GM21367 (cell line): ENCODE results near the gene TAF6.

ENCODE experiments used
- ATAC-seq: cut with Tn5 transposase; IDR thresholded peaks from one replicate; pipeline ENCODE4 v1.9.1; 2021; ENCODE audit not compliant: unreplicated experiment

Gene TAF6

DNA sequence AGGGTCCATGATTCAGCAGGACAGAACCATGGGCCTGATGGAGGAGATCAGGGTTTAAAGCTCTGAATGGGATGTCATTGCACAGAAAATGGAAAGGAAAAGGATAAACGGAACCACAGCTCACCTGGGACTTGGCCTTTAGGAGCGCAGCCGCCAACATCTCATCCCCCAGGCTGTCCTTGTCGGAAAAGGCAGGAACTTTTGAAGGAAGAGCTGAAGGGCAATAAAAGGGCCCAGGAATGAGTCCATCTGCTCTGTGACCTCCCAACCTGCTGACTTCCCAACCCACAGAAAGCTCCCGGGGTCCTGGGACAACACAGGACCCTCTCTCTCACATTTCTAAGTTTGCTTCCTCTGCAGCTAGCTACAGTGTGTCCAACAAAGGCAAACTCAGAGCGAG lies 43.7 kb downstream of the TAF6 start:
- ATAC-seq: no peak

DNA sequence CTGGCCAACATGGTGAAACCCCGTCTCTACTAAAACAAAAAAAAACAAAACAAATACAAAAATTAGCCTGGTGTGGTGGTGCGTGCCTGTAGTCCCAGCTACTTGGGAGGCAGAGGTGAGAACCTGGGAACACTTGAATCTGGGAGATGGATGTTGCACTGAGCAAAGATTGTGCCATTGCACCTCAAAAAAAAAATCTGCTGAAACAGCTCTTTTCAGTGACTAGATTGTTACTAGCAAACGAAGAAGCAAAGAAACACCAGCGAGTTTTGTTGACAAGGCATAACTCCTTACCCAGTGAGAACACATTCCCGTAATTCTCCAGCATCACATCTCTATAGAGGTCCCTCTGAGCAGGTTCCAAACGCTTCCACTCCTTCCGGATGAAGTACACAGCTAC lies 44.3 kb downstream of the TAF6 start:
- ATAC-seq: no peak

- ATAC-seq: no peak
Measured at GRCh38 chr7:100072462-100072861, 46.7 kb downstream of the TAF6 start.

GRCh38 chr7:100071018-100071723 lies 48.0 kb downstream of the TAF6 start:
- ATAC-seq: no peak

DNA sequence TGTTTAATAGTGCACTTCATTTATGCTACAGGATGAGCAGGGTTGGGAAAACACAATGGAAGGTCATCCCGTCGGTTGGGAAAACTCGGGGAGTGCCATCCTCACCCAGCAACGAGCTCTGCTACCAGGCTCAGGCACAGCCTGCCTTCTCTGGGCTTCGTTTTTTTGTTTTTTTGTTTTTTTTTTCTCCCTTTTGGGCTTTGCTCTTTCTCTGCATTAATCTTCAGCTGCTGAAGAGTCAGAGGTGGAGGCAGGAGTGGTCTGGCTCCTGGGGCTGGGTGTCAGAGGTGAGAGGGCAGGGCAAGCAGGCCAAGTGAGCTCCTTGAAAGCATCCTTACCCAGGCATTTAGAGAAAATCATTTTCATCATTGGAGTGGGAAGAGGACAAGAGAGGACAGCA lies 49.2 kb downstream of the TAF6 start:
- no peak for ATAC-seq

- no peak for ATAC-seq
Measured at GRCh38 chr7:100066953-100067352, 52.2 kb downstream of the TAF6 start.

- no peak for ATAC-seq
Measured at GRCh38 chr7:100065452-100066186, 53.5 kb downstream of the TAF6 start.

- ATAC-seq: no peak
Measured at GRCh38 chr7:100064162-100064561, 55.0 kb downstream of the TAF6 start.

GRCh38 chr7:100063376-100063775 lies 55.8 kb downstream of the TAF6 start:
- no peak for ATAC-seq

DNA sequence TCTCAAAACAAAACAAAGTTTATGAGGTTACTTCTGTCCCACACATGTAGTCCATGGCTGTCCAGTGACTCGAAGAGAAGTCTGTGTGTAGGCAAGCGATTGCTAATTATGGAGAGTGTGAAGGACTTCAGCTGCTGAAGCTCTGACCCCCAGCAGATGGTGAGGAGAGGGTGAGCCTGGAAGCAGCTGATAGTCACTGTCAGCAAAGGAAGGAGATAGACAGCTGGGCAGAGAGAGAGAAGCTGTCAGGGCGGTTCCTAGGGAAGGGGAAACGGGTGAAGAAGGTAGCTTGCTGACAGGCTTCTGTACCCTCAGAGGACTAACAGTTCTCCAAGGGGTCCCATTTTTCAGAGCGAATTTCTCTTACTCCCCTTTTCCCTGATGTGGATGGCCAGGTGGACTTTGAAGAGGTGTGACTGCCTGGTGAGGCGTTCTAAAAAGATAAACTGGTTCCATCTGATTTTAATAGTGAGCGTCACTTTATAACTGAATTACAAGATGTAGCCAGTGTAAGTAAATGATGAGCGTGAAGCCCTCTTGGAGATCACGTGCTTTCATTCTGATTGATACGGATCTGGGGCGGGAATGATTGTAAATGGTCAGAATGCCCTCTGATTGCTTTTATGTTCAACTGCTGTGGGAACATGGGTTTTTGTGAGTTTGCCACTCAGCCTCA lies 57.5 kb downstream of the TAF6 start:
- no peak for ATAC-seq

DNA sequence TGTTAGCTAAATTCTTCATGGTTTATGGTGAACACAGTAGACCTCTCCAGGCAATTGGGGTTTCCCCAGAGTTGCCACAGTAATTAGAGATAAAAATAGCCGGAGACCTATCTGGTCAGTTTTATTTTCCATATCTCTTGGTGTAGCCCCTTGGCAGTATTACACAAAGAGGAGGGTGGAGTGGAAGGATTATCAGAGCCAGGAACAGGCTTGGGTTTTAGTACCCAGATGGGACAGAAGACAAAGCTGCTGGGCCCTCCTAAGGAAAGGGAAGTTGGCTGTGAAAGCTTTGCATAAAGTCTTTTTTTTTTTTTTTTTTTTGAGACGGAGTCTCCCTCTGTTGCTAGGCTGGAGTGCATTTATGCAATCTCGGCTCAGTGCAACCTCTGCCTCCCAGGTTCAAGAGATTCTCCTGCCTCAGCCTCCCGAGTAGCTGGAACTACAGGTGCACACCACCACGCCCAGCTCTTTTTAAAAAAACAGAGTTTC lies 59.9 kb downstream of the TAF6 start:
- ATAC-seq: no peak
